Ishikawa (cell line): ENCODE measurements around the gene LYZL1.
A peak's percentile ranks its signal among the peaks of the same experiment; 100 is the strongest.

Experiments
- CEBPB ChIP-seq: IDR thresholded peaks from 2 replicates; pipeline ENCODE4 v1.6.1; 2012
- CREB1 ChIP-seq: IDR thresholded peaks from 2 replicates; pipeline ENCODE4 v1.6.1; 2012; ENCODE audit warnings: low read depth
- EGR1 ChIP-seq: IDR thresholded peaks from 2 replicates; pipeline ENCODE4 v1.6.1; 2012
- EP300 ChIP-seq: IDR thresholded peaks from 2 replicates; pipeline ENCODE4 v1.6.1; 2012; ENCODE audit warnings: borderline replicate concordance
- FOXM1 ChIP-seq: IDR thresholded peaks from 2 replicates; pipeline ENCODE4 v1.6.1; 2012; ENCODE audit warnings: low read depth, borderline replicate concordance
- NFIC ChIP-seq: IDR thresholded peaks from 2 replicates; pipeline ENCODE4 v1.6.1; 2012
- RAD21 ChIP-seq: IDR thresholded peaks from 2 replicates; pipeline ENCODE4 v1.6.1; 2012; ENCODE audit warnings: low read depth
- TAF1 ChIP-seq: IDR thresholded peaks from 2 replicates; pipeline ENCODE4 v1.6.1; 2012; ENCODE audit warnings: low read depth, mild to moderate bottlenecking
- TCF12 ChIP-seq: IDR thresholded peaks from 2 replicates; pipeline ENCODE4 v1.6.1; 2012; ENCODE audit warnings: low read depth
- TEAD4 ChIP-seq: IDR thresholded peaks from 2 replicates; pipeline ENCODE4 v1.6.1; 2012
- YY1 ChIP-seq: IDR thresholded peaks from 2 replicates; pipeline ENCODE4 v1.6.1; 2012; ENCODE audit warnings: low read depth
- ZBTB7A ChIP-seq: IDR thresholded peaks from 2 replicates; pipeline ENCODE4 v1.6.1; 2012; ENCODE audit warnings: low read depth
- TF ChIP-seq, protein P1 (sequence below): IDR thresholded peaks from 2 replicates; pipeline ENCODE4 v1.6.1; 2012
- TF ChIP-seq, protein P2 (sequence below): IDR thresholded peaks from 2 replicates; pipeline ENCODE4 v1.6.1; 2012
- TF ChIP-seq, protein P3 (sequence below): IDR thresholded peaks from 2 replicates; pipeline ENCODE4 v1.6.1; 2012; ENCODE audit warnings: low read depth, mild to moderate bottlenecking

The LYZL1 gene

DNA sequence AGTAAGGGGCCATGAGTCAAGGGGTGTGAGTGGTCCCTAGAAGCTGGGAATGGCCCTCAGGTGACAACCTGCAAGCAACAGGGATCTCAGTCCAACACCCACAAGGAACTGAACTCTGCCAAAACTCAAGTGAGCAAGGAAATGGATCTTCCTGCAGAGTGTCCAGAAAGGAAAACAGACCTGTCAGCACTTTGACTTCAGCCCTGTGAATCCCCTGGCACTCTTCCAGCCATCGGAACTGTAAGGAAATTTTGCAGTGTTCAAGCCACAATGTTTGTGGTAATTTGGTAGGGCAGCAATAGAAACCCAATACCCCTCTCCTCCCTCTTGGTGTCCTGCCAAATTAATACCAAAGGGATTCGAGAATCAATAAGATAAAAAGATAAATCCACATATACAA lies 6.9 kb downstream of the LYZL1 start:
- no peak for TF ChIP-seq TAF1
- no peak for TF ChIP-seq CEBPB
- TF ChIP-seq RAD21, result no peak
- TF ChIP-seq, protein P1, sequence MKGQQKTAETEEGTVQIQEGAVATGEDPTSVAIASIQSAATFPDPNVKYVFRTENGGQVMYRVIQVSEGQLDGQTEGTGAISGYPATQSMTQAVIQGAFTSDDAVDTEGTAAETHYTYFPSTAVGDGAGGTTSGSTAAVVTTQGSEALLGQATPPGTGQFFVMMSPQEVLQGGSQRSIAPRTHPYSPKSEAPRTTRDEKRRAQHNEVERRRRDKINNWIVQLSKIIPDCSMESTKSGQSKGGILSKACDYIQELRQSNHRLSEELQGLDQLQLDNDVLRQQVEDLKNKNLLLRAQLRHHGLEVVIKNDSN, result no peak

DNA sequence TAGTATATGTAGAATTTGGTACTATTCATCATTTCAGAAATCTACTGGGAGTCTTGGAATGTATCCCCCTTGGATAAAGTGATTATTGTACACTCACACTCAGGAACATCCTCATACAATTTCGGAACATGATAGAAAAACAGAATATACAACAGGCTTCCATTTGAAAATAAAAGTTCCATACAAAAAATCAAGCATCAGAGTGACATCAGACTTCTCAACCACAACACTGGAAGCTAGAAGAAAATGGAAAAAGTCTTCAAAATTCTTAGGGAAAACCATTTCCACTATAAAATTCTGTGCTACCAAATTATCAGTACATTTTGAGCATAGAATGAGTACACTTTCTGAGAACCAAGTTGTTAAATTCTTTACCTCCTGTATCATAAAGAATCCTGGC lies 8.8 kb downstream of the LYZL1 start:
- TF ChIP-seq, protein P1, result no peak
- no peak for TF ChIP-seq YY1
- no peak for TF ChIP-seq FOXM1

DNA sequence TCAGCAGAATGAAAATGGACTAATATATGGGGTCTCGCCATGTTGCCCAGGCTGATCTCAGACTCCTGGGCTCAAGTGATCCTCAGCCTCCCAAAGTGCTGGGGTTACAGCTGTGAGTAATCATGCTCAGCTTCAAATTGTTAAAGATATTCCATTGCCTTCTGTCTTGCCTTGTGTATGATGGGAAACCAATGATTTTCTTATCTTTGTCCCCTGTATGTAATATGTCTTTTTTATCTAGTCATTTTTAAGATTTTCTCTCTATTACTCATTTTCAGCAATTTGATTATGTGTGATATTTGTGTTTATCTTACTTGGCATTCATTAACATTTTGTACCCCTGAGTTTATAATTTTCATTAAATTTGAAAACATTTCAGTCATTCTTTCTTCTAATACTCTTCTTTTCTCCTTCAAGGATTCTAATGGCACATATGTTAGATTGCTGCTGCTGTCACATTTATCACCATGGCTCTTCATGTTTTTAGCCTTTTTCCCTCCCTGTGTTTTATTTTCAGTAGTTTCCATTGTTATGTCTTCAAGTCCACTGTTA lies 12.6 kb downstream of the LYZL1 start:
- TF ChIP-seq, protein P2, sequence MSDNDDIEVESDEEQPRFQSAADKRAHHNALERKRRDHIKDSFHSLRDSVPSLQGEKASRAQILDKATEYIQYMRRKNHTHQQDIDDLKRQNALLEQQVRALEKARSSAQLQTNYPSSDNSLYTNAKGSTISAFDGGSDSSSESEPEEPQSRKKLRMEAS, result no peak
- TF ChIP-seq CEBPB (no peak), CREB1 (no peak), FOXM1 (no peak), YY1 (no peak), TCF12 (no peak), EGR1 (no peak)
- TF ChIP-seq, protein P1, result no peak

DNA sequence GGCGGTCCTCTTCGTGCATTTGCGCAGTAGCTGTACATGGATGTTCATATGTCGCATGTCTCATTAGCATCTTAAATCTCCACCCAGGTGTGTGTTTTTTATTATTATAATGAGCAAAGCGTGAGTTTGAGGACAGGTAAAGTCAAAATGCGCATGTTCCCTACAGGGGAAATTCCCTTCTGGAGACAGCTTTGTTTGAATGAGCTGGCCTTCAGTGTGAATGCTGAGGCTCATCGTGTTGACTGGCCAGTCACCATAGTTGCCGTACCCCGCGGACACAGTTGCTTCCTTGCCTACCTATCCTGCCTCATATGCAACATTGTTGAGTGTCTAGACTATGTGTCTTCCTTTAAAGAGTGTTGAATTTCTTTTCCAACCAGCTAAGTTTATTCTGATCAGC lies 13.6 kb downstream of the LYZL1 start:
- TF ChIP-seq TCF12, result no peak
- TF ChIP-seq YY1, result no peak
- no peak for TF ChIP-seq EGR1
- no peak for TF ChIP-seq RAD21
- TF ChIP-seq, protein P3, sequence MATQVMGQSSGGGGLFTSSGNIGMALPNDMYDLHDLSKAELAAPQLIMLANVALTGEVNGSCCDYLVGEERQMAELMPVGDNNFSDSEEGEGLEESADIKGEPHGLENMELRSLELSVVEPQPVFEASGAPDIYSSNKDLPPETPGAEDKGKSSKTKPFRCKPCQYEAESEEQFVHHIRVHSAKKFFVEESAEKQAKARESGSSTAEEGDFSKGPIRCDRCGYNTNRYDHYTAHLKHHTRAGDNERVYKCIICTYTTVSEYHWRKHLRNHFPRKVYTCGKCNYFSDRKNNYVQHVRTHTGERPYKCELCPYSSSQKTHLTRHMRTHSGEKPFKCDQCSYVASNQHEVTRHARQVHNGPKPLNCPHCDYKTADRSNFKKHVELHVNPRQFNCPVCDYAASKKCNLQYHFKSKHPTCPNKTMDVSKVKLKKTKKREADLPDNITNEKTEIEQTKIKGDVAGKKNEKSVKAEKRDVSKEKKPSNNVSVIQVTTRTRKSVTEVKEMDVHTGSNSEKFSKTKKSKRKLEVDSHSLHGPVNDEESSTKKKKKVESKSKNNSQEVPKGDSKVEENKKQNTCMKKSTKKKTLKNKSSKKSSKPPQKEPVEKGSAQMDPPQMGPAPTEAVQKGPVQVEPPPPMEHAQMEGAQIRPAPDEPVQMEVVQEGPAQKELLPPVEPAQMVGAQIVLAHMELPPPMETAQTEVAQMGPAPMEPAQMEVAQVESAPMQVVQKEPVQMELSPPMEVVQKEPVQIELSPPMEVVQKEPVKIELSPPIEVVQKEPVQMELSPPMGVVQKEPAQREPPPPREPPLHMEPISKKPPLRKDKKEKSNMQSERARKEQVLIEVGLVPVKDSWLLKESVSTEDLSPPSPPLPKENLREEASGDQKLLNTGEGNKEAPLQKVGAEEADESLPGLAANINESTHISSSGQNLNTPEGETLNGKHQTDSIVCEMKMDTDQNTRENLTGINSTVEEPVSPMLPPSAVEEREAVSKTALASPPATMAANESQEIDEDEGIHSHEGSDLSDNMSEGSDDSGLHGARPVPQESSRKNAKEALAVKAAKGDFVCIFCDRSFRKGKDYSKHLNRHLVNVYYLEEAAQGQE, result no peak

DNA sequence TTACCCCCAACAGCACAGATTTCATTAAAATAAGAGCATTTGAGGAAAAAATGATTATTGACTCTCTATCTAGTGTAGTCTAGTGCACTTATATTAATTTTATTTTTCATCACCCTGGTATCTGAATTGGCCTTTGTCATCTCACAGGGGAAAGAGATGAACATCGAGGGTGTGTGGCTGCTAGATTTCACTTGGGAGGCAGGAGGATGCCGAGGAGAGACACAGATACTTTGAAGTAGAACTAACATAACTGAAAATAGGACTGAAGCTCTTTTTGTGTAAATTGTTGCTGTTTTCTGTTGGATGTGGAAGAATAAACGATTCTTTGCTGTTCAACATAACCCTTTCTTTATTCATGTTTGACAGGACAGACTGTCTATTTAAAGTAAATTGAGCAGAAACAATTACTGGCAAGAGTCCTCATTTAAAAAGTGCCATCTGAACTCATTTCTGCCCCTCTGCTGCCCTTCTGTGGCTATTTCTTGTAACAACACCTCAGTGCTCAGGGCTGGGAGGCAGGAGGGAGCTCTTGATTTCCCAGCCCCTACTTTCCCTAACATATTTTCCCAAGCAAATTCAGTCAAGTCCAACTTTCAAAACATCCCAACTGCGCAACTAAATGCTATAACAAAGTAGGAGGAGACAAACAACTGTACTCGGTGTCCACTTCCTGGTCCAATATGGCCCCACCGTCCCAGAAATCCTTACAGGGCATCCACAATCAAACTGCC lies 15.6 kb downstream of the LYZL1 start:
- TF ChIP-seq, protein P3, result no peak
- no peak for TF ChIP-seq TEAD4
- no peak for TF ChIP-seq CREB1
- peak; percentile 82 for TF ChIP-seq RAD21
- TF ChIP-seq FOXM1, result no peak
- no peak for TF ChIP-seq NFIC
- TF ChIP-seq CEBPB, result no peak
- no peak for TF ChIP-seq EGR1

DNA sequence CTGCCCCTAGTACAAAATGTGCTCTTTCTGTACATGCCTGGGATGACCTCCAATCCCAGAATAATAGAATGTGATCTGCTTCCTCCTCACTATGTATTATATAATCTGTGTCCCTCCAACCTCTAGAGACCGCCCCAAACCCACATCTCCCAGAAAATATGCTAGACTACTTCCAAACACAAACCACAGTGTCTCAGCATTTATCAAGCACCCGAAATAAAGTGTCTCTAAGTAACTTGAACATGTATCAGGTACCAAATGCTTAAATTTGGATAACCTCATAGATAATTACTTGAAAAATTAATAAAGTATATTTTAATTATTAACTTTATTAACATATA lies 16.1 kb downstream of the LYZL1 start:
- TF ChIP-seq YY1, result no peak
- TF ChIP-seq ZBTB7A, result no peak
- no peak for TF ChIP-seq TCF12
- TF ChIP-seq, protein P1, result no peak
- no peak for TF ChIP-seq EP300
- TF ChIP-seq, protein P2, result no peak
- no peak for TF ChIP-seq EGR1
- TF ChIP-seq TEAD4, result no peak
- TF ChIP-seq RAD21, result no peak
- no peak for TF ChIP-seq CEBPB
- no peak for TF ChIP-seq NFIC
- TF ChIP-seq TAF1, result no peak
- TF ChIP-seq FOXM1, result no peak
- TF ChIP-seq, protein P3, result no peak
